ENCODE results near the gene CRYGA.
"Not testable (repeated sequence)": the region's sequence is repeated elsewhere in the genome, so short reads cannot be mapped to it uniquely, and the experiment has no call there.

The CRYGA gene

GRCh38 chr2:208125251-208125650 lies 38.1 kb downstream of the CRYGA start:
- no peak for DNase-seq

- DNase-seq: peak; percentile 32
These were observed 39.2 kb downstream of the CRYGA start, which contains the start of gene CRYGD for GRCh38 chr2:208124013-208124715. CRYGD (minus strand) TSS chr2:208124524; CDS start chr2:208124473, 51 bp downstream.

- DNase-seq: no peak
These were observed 41.1 kb downstream of the CRYGA start for GRCh38 chr2:208122248-208122647.

- DNase-seq: no peak
These were observed 44.5 kb downstream of the CRYGA start for GRCh38 chr2:208118918-208119317.

GRCh38 chr2:208117390-208117789 lies 46.0 kb downstream of the CRYGA start:
- DNase-seq: not testable (repeated sequence)

GRCh38 chr2:208112969-208113368 lies 50.4 kb downstream of the CRYGA start:
- DNase-seq: no peak

GRCh38 chr2:208112273-208112745 lies 51.1 kb downstream of the CRYGA start:
- peak; percentile 20 for DNase-seq

Data from right hindlimb (tissue), 1 donor.